NCI-H526 (cell line): ENCODE data around the gene MPP2.
"Not testable (repeated sequence)": the region's sequence is repeated elsewhere in the genome, so short reads cannot be mapped to it uniquely, and the experiment has no call there.

ENCODE experiments used
- DNase-seq, 2 experiments: peaks; one replicate each; lab custom pipeline; 2025; lab: John Stamatoyannopoulos, UW

The MPP2 gene

GRCh38 chr17:43875476-43876147, 31.7 kb downstream of the MPP2 start:
- DNase-seq, result no peak

GRCh38 chr17:43874293-43874692, 33.0 kb downstream of the MPP2 start:
- DNase-seq, result no peak

GRCh38 chr17:43873815-43874214, 33.5 kb downstream of the MPP2 start:
- no peak for DNase-seq

- DNase-seq, result no peak
These were observed 34.2 kb downstream of the MPP2 start for GRCh38 chr17:43873091-43873490.

DNA sequence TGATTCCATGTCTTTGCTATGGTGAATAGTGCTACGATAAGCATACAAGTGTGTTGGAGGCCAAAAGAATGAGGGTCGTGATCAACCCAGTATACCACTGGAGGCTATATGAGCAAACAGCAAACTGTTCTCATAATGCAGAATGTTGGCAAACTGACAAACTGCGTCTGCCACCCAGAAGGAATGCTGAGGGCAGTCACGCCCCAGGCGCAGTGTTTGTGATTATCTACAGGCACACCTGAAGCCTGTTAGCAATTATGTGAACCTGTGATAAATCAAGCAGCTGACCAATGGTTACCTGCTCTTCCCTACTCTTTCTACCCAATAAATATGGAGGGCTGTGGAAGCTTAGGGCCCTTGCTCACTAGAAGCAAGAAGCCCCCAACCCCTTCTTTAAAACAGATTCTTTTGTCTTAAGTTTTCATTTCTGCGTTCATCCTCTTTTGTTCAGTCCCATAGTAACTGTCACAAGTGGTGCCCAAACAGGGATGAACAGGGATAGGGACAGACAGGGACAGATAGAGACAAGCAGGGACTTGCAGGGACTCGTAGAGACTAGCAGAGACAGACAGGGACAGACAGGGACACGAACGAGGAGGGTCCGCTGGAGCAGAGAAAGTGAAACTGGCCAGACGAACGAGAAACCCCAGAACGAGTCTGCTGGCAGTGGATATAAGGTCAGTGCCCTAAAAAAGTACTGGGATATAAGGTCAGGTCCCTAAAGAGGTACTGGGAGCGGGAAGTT, 35.2 kb downstream of the MPP2 start:
- DNase-seq, result no peak

GRCh38 chr17:43869031-43869430, 38.3 kb downstream of the MPP2 start:
- not testable (repeated sequence) for DNase-seq

GRCh38 chr17:43868226-43868994, 38.9 kb downstream of the MPP2 start:
- DNase-seq, result no peak

DNA sequence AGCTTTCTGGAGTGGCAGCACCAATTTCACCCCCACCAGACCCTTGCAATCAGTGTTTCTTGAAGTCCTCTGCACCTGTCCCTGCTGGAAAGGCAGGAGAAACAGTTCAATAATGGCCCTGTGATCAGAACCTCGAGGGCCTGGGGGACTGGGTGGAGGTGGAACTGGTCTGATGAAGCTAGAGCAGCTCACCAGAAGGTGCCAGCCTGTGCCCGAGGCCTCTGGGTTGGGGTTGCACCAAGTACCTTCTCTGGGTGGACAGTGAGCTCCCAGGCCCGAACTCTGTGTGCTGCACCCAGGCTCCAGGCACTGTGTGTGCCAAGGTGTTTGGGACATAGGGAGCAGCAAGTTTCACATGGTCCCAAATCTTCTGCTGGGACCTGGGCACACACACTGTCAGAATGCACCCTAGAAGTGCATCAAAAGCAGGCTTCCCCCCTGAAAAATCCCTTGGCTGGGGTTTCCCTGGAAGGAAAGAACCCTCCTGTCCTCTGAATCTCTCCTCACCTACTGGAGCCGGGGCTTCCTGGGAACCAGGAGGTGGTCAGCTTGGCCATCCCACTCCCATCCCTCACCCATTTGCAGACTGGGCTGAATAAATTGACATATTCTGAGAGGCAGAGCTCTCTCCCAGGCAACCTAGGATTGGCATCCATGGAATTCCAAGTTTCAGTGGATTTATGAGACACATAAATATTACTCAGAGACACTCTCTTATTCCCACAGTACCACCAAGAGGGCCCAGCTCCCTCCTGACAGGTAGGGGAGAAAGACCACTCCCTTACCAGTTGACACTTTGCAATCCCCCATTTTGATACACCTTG, 43.0 kb downstream of the MPP2 start:
- DNase-seq, result no peak

GRCh38 chr17:43861960-43862359, 45.4 kb downstream of the MPP2 start:
- no peak for DNase-seq

DNA sequence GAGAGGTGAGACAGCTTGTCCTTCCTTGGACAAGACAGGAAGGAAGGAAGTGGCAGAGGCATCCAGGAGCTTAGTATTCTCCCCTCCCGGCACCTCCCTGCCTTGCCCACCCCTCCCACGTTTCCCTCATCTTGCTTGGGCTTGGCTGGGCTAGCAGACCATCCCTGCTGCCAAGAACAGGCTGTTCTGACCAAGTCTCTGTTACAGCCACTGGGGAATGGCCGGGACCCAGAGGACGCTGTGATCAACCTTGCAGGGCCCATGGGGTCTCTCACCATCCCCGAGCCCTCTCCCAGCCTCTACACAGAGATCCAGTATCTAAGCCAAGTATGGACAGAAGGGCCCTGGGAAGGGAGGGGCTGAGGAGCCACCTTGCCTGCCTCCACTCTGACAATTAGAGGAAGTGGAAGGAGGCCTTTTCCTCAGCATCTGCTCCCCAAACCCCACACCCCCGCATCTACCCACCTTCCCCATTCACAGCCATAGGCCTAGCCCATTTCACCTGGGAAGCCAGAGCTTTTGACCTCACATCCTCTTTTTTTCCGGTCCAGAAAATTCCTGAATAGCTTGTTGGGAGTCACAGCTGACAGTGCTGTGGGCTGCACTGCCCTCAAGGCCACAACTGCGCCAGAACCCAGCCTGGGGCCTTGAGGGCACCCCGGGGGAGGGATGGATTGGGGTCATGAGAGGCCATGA, 46.3 kb downstream of the MPP2 start:
- no peak for DNase-seq

DNA sequence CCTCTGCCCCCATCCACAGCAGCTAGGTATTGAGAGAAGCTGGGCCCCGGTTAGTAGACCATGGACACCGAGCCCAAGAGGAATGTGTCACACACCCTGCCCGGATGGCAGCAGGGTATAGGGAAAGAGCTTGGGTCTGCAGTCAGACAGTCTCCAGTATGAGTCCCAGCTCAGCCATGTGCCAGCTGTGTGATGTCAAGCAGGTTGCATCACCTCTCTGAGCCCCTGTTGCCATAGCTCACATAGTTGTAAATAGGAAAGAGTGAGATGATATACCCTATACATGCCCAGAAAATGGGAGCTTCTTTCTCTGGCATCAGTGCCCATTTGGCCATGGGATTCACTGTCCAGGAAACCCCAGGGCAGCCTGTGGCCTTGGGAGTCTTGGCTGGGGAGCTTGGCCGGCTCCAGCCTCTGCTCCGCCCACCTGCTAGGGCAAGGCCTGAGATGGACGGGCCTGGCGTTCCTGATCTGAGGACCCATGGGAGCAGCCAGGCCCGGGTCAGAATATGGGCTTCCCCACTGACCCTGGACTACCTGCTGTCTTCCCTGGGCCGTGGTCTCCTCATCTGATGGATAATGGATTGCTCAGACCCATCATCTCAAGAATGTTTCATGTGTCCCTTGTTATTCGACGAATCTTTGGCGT, 47.1 kb downstream of the MPP2 start:
- no peak for DNase-seq

- no peak for DNase-seq
These were observed 49.3 kb downstream of the MPP2 start for GRCh38 chr17:43857957-43858600.

DNA sequence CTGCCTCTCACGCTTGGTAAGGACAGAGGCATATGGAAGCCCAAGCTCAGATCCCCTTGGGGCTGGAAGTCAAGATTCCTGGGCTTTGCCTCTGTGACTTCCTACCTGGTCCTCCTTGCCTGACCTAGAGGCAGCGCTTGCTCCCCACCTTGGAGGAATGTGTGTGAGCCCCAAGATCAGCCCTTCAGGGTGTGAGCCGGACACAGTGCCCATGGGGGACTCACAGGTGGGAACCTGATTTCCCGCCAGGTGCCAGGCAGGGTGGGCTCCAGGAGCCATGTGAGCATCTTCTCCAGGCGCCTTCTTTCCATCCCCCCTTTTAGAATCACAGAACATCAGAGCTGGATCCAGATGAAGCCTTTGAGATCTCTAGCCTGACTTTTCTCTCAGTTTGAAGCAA, 50.2 kb downstream of the MPP2 start:
- no peak for DNase-seq

- DNase-seq, result no peak
These were observed 51.2 kb downstream of the MPP2 start for GRCh38 chr17:43856141-43856540.

- no peak for DNase-seq
These were observed 52.3 kb downstream of the MPP2 start for GRCh38 chr17:43855061-43855460.

GRCh38 chr17:43854498-43854897, 52.8 kb downstream of the MPP2 start:
- no peak for DNase-seq

DNA sequence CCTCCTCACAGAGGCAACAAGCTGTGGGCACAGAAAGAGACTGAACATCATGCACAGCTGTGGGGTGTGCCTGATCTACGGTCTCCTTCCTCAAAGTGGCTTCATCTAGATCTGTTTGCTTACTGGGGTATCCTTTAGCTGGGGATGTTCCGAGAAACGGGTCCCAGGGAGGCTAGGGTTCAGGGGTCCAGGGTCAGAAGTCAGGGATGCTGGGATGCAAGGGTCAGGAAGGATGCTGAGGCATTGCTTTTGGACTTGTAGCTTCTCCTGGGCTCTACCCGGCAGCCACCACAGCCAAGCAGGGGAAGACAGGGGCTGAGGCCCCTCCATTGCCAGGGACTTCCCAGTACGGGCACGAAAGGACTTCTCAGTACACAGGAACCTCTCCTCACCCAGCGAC, 53.8 kb downstream of the MPP2 start:
- DNase-seq, result no peak

GRCh38 chr17:43852571-43852970, 54.8 kb downstream of the MPP2 start:
- no peak for DNase-seq

- DNase-seq, result no peak
These were observed 58.2 kb downstream of the MPP2 start for GRCh38 chr17:43849116-43849515.

DNA sequence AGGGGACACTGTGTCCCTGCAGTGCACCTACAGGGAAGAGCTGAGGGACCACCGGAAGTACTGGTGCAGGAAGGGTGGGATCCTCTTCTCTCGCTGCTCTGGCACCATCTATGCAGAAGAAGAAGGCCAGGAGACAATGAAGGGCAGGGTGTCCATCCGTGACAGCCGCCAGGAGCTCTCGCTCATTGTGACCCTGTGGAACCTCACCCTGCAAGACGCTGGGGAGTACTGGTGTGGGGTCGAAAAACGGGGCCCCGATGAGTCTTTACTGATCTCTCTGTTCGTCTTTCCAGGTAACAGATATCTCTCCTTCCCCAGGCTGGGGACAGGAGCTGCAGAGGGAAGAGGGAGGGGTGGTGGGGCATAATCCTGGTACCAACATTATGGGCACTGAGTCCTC, 58.7 kb downstream of the MPP2 start:
- no peak for DNase-seq
